OCI-LY1 (cell line): ENCODE measurements around the gene ADAM12.

Experiments used
- H2AFZ ChIP-seq: fragments of 200-600 bp; sonication (generic), shearing (Covaris generic); 2 replicates; pipeline ENCODE4 v1.6.0; 2014; ENCODE audit warnings: antibody characterized with exemption, mild to moderate bottlenecking, low read length
- H3F3A ChIP-seq: fragments of 200-600 bp; sonication (generic), shearing (Covaris generic); 2 replicates; pipeline ENCODE4 v1.6.0; 2014; ENCODE audit warnings: mild to moderate bottlenecking, antibody characterized with exemption, low read length, moderate library complexity; ENCODE audit not compliant: insufficient read depth
- H3K27ac ChIP-seq: fragments of 200-600 bp; sonication (generic); 2 replicates; pipeline ENCODE4 v1.5.1; 2014; ENCODE audit warnings: low read length, mixed run types, mild to moderate bottlenecking, low read depth; ENCODE audit not compliant: poor library complexity, severe bottlenecking
- H3K27me3 ChIP-seq: fragments of 200-600 bp; sonication (generic); 2 replicates; pipeline ENCODE4 v1.6.0; 2014; ENCODE audit warnings: antibody characterized with exemption, mild to moderate bottlenecking, low read length, moderate library complexity; ENCODE audit not compliant: insufficient read depth
- H3K36me3 ChIP-seq: fragments of 200-600 bp; sonication (generic); 2 replicates; pipeline ENCODE4 v1.6.1; 2014; ENCODE audit warnings: mild to moderate bottlenecking, antibody characterized with exemption, low read length, moderate library complexity, mixed read lengths; ENCODE audit not compliant: insufficient read depth
- H3K4me1 ChIP-seq: fragments of 200-600 bp; sonication (generic); 2 replicates; pipeline ENCODE4 v1.5.1; 2014; ENCODE audit warnings: mild to moderate bottlenecking, low read length, moderate library complexity; ENCODE audit not compliant: insufficient read depth, severe bottlenecking
- H3K4me2 ChIP-seq: fragments of 200-600 bp; sonication (generic), shearing (Covaris generic); 2 replicates; pipeline ENCODE4 v1.6.1; 2014; ENCODE audit warnings: low read length
- H3K4me3 ChIP-seq: fragments of 200-600 bp; sonication (generic); 2 replicates; pipeline ENCODE4 v1.5.1; 2014; ENCODE audit warnings: low read length, low read depth, mild to moderate bottlenecking, mixed read lengths; ENCODE audit not compliant: poor library complexity, severe bottlenecking
- H3K79me2 ChIP-seq: fragments of 200-600 bp; shearing (Covaris generic); 2 replicates; pipeline ENCODE4 v1.6.1; 2016; ENCODE audit warnings: mixed run types, low read length, mixed read lengths; ENCODE audit not compliant: insufficient read depth
- H3K9ac ChIP-seq: fragments of 200-600 bp; sonication (generic), shearing (Covaris generic); 2 replicates; pipeline ENCODE4 v1.6.1; 2014; ENCODE audit warnings: mild to moderate bottlenecking, low read length, mixed read lengths
- H3K9me2 ChIP-seq: fragments of 200-600 bp; sonication (generic), shearing (Covaris generic); 2 replicates; pipeline ENCODE4 v1.6.1; 2014; ENCODE audit warnings: low read depth, mild to moderate bottlenecking, low read length, mixed read lengths
- H3K9me3 ChIP-seq: fragments of 200-600 bp; shearing (Covaris generic); 2 replicates; pipeline ENCODE4 v1.6.1; 2014; ENCODE audit warnings: low read length, mixed read lengths
- H4K20me1 ChIP-seq: fragments of 200-600 bp; sonication (generic), shearing (Covaris generic); 2 replicates; pipeline ENCODE4 v1.6.0; 2016; ENCODE audit warnings: mild to moderate bottlenecking, low read length; ENCODE audit not compliant: insufficient read depth
- EZH2 ChIP-seq: fragments of 200-600 bp; sonication (generic), shearing (Covaris generic); IDR thresholded peaks from 2 replicates; pipeline ENCODE4 v1.8.0; 2017; ENCODE audit warnings: borderline replicate concordance, mixed run types, mild to moderate bottlenecking, antibody characterized with exemption, low read length, moderate library complexity, mixed read lengths
- TF ChIP-seq, protein P1 (sequence below): fragments of 200-600 bp; sonication (generic), shearing (Covaris generic); IDR thresholded peaks from 2 replicates; pipeline ENCODE4 v1.5.1; 2017; ENCODE audit warnings: mild to moderate bottlenecking, antibody characterized with exemption, low read length, moderate library complexity, mixed read lengths

ADAM12 gene

DNA sequence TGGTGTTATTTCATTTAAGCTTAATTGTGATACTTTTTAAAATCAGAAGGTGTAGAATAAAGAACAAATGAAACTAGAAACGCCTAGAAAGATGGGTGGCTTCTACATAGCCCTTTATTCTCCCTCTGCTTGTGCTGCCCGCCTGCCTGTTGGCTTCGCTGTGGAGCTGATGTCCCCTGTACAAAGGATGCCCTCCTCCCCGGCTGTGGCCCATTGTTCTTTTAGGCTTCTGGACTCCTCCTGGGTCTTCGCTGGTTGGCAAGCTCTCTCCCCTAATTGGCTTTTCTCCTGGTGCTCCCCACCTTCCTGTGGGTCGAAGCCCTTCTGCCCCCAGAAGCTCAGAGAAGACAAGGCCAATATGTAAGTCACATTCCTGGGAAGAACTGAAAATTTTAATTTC is 393.7 kb downstream of the ADAM12 start:
- Histone ChIP-seq H3K36me3 (no peaks in the 10 kb centered on the region), H3K9me3 (no peaks in the 10 kb centered on the region), H3K9ac (no peak overlapping the region), H3K9me2 (no peaks in the 10 kb centered on the region), H3K4me2 (no peak overlapping the region), H4K20me1 (no peaks in the 10 kb centered on the region), H3K4me3 (no peak overlapping the region), H3K4me1 (no peaks in the 10 kb centered on the region), H3K79me2 (no peaks in the 10 kb centered on the region), H2AFZ (no peak overlapping the region), H3K27me3 (no peaks in the 10 kb centered on the region; the same call in 1 of the 2 replicates), H3F3A (no peaks in the 10 kb centered on the region), H3K27ac (no peak overlapping the region)
- no peak for TF ChIP-seq EZH2
- TF ChIP-seq, protein P1, sequence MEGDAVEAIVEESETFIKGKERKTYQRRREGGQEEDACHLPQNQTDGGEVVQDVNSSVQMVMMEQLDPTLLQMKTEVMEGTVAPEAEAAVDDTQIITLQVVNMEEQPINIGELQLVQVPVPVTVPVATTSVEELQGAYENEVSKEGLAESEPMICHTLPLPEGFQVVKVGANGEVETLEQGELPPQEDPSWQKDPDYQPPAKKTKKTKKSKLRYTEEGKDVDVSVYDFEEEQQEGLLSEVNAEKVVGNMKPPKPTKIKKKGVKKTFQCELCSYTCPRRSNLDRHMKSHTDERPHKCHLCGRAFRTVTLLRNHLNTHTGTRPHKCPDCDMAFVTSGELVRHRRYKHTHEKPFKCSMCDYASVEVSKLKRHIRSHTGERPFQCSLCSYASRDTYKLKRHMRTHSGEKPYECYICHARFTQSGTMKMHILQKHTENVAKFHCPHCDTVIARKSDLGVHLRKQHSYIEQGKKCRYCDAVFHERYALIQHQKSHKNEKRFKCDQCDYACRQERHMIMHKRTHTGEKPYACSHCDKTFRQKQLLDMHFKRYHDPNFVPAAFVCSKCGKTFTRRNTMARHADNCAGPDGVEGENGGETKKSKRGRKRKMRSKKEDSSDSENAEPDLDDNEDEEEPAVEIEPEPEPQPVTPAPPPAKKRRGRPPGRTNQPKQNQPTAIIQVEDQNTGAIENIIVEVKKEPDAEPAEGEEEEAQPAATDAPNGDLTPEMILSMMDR, result no peak

GRCh38 chr10:125992254-125992653 is 396.0 kb downstream of the ADAM12 start:
- Histone ChIP-seq H2AFZ (no peak overlapping the region), H3K9me3 (no peaks in the 10 kb centered on the region), H3K4me2 (no peak overlapping the region), H3K27ac (no peak overlapping the region), H3K4me1 (no peaks in the 10 kb centered on the region), H3K36me3 (no peaks in the 10 kb centered on the region), H3K27me3 (no peaks in the 10 kb centered on the region; the same call in 1 of the 2 replicates), H3K9ac (no peak overlapping the region), H3K4me3 (no peak overlapping the region), H3K79me2 (no peaks in the 10 kb centered on the region), H3K9me2 (no peaks in the 10 kb centered on the region), H4K20me1 (no peaks in the 10 kb centered on the region), H3F3A (no peaks in the 10 kb centered on the region)
- TF ChIP-seq, protein P1, result no peak
- no peak for TF ChIP-seq EZH2

DNA sequence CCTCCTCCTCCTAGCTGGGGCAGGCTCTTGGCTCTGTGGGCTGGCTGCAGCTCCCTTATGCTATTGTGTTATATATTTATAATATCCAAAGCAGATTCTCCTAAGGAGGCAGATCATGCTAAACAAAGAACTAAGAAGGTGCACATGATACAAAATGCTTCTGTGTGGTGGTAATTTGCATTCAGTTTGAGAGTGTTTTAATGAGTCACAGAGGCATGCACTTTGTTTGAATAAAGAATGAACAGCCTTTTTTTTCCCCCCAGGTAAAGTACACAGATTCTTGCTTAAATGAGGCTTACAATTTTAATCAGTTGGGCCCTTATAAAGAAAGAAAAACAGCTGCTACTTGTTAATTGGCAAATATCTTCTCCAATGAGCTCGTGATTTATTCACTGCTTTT is 396.9 kb downstream of the ADAM12 start:
- Histone ChIP-seq H3K79me2 (no peaks in the 10 kb centered on the region), H3K9me3 (no peaks in the 10 kb centered on the region), H2AFZ (no peak overlapping the region), H3K27me3 (no peaks in the 10 kb centered on the region), H3K4me2 (no peak overlapping the region), H3K4me3 (no peak overlapping the region), H3K27ac (no peak overlapping the region), H3K9ac (no peak overlapping the region), H3K4me1 (no peaks in the 10 kb centered on the region), H3K9me2 (no peaks in the 10 kb centered on the region), H4K20me1 (no peaks in the 10 kb centered on the region), H3F3A (no peaks in the 10 kb centered on the region), H3K36me3 (no peaks in the 10 kb centered on the region)
- TF ChIP-seq EZH2, result no peak
- TF ChIP-seq, protein P1, result no peak
